ENCODE measurements around the gene S100A5. TPM values are rescaled to one million over a fixed set of nuclear protein-coding genes. Genes with fewer than 3 reads are reported as not detected.

Gene S100A5
- total and polyA plus RNA-seq, 9 of the 15 experiments (the other 6 are each of a cell fraction or from before 2014, with no cell fraction given), result 0.56 to 1.4 (median 0.64) TPM; not detected in 5

- TF ChIP-seq, protein P1, sequence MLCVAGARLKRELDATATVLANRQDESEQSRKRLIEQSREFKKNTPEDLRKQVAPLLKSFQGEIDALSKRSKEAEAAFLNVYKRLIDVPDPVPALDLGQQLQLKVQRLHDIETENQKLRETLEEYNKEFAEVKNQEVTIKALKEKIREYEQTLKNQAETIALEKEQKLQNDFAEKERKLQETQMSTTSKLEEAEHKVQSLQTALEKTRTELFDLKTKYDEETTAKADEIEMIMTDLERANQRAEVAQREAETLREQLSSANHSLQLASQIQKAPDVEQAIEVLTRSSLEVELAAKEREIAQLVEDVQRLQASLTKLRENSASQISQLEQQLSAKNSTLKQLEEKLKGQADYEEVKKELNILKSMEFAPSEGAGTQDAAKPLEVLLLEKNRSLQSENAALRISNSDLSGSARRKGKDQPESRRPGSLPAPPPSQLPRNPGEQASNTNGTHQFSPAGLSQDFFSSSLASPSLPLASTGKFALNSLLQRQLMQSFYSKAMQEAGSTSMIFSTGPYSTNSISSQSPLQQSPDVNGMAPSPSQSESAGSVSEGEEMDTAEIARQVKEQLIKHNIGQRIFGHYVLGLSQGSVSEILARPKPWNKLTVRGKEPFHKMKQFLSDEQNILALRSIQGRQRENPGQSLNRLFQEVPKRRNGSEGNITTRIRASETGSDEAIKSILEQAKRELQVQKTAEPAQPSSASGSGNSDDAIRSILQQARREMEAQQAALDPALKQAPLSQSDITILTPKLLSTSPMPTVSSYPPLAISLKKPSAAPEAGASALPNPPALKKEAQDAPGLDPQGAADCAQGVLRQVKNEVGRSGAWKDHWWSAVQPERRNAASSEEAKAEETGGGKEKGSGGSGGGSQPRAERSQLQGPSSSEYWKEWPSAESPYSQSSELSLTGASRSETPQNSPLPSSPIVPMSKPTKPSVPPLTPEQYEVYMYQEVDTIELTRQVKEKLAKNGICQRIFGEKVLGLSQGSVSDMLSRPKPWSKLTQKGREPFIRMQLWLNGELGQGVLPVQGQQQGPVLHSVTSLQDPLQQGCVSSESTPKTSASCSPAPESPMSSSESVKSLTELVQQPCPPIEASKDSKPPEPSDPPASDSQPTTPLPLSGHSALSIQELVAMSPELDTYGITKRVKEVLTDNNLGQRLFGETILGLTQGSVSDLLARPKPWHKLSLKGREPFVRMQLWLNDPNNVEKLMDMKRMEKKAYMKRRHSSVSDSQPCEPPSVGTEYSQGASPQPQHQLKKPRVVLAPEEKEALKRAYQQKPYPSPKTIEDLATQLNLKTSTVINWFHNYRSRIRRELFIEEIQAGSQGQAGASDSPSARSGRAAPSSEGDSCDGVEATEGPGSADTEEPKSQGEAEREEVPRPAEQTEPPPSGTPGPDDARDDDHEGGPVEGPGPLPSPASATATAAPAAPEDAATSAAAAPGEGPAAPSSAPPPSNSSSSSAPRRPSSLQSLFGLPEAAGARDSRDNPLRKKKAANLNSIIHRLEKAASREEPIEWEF (CRISPR knock-in tag; IDR thresholded peaks at IDR 0.05), result no peak; the same call in 1 of the 2 replicates
- TF ChIP-seq MAZ (CRISPR knock-in tag; conservative IDR thresholded peaks at IDR 0.05 in 1 of 2, IDR thresholded peaks at IDR 0.05 in 1 of 2) (peak in 1 of 2 experiments; percentile 91; a peak in 2 of 4 replicates), YY1 (IDR thresholded peaks at IDR 0.05; ENCODE audit: borderline replicate concordance in 1 of 3, control insufficient read depth in 1 of 3, extremely low read depth in 1 of 3, insufficient read depth in 3 of 3, insufficient read length in 1 of 3, insufficient replicate concordance in 2 of 3, low read depth in 1 of 3, low read length in 2 of 3) (peak in 1 of 3 experiments; percentile 19), PHF8 (IDR thresholded peaks at IDR 0.05; ENCODE audit: borderline replicate concordance, low read length) (peak; percentile 29; the same call in 1 of the 2 replicates), NR2C2 (CRISPR knock-in tag; IDR thresholded peaks at IDR 0.05) (no peak), NR2C2 (tag; IDR thresholded peaks at IDR 0.05) (peak; percentile 12; the same call in 1 of the 2 replicates), CSDE1 (IDR thresholded peaks at IDR 0.05) (no peak), RBM15 (IDR thresholded peaks at IDR 0.05; ENCODE audit: insufficient read depth, low read length) (no peak), YBX1 (IDR thresholded peaks at IDR 0.05) (no peak), E2F6 (IDR thresholded peaks at IDR 0.05; ENCODE audit: borderline replicate concordance in 1 of 2, extremely low read depth in 1 of 2, insufficient read depth in 1 of 2, insufficient read length in 1 of 2, low read depth in 1 of 2, low read length in 1 of 2, poor library complexity in 1 of 2, severe bottlenecking in 1 of 2) (peak in 1 of 2 experiments; percentile 5), ZNF217 (CRISPR knock-in tag; IDR thresholded peaks at IDR 0.05) (no peak), ZNF274 (IDR thresholded peaks at IDR 0.05; ENCODE audit: borderline replicate concordance, low read depth, low read length) (no peak), MTA2 (IDR thresholded peaks at IDR 0.05; ENCODE audit: low read depth) (peak; percentile 59), CTCF (IDR thresholded peaks at IDR 0.05 in 2 of 3, conservative IDR thresholded peaks at IDR 0.05 in 1 of 3; ENCODE audit: insufficient read depth in 2 of 3, low read depth in 1 of 3, low read length in 3 of 3) (no peak)
- TF ChIP-seq, protein P2, sequence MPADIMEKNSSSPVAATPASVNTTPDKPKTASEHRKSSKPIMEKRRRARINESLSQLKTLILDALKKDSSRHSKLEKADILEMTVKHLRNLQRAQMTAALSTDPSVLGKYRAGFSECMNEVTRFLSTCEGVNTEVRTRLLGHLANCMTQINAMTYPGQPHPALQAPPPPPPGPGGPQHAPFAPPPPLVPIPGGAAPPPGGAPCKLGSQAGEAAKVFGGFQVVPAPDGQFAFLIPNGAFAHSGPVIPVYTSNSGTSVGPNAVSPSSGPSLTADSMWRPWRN (IDR thresholded peaks at IDR 0.05; ENCODE audit: low read depth), result no peak
Observed at GRCh38 chr1:153566414-153567371, 26.0 kb upstream of the S100A5 start (continued).

All from K562 (cell line).